ENCODE results near the gene UGT1A7.

Gene UGT1A7

DNA sequence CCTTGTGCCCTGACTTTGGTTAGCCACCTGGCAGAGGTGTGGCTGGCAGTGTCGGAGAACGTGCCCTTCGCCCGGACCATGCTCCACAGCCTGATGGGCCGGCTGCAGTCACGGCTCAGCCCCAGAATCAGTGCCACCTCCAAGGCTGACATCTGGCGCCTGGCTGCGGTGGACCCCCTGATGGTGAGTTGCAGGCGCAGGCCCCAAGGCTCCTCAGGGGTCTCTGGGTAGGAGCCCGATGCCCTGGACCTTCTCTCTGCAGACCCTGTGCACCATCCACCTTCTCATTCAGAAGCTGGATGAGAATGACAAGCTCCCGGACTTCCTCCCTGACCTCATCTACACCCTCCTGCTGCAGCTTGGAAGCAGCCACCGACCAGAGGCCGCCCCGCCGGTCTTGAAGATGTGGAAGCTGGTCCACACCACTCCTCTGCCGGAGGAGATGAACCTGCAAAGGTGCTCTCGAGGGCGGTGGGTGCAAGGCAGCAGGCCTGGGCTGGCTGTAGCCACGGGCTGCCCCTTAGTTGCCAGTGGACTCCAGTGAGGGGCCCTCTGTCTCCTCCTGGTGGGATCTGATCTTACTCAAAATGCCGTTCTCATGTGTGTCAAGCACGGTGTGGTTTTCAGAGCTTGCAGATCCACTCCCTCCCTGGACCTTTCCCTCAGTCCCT is 140.5 kb downstream of the UGT1A7 start:
- in situ Hi-C loops (cut with MboI; ENCODE audit: low pct_unique_long_range_greater_than_20kb, low sequenced_read_pairs) = no loop called here
- DNase-seq = no peak
